ENCODE results near the gene NBAS. TPM values are rescaled to one million over a fixed set of nuclear protein-coding genes. Genes with fewer than 3 reads are reported as not detected.

NBAS gene
- total RNA-seq, 1 donor from 2014 or later, result 126 TPM

GRCh38 chr2:15385184-15385583, 175.9 kb downstream of the NBAS start:
- Histone ChIP-seq H3K9me3 (ENCODE audit: control insufficient read depth in 3 of 3, low read length in 3 of 3) (no peaks in the 10 kb centered on the region), H3K4me3 (ENCODE audit: low read length in 3 of 3) (no peak overlapping the region), H3K27ac (ENCODE audit: low read depth, low read length) (no peak overlapping the region), H3K36me3 (ENCODE audit: control insufficient read depth in 3 of 3, insufficient read depth in 3 of 3, low read length in 3 of 3) (peaks cover 0 to 9% (median 6%) of the 10 kb centered on the region in 3 donors), H3K9ac (ENCODE audit: low read depth in 1 of 3, low read length in 3 of 3) (no peak overlapping the region), H3K4me1 (ENCODE audit: control insufficient read depth in 3 of 3, insufficient read depth in 3 of 3, low read length in 3 of 3) (no peaks in the 10 kb centered on the region), H3K27me3 (ENCODE audit: control insufficient read depth in 3 of 3, insufficient read depth in 3 of 3, low read length in 3 of 3) (no peaks in the 10 kb centered on the region)

GRCh38 chr2:15383695-15384350, 177.3 kb downstream of the NBAS start:
- Histone ChIP-seq H3K9me3 (ENCODE audit: control insufficient read depth in 3 of 3, low read length in 3 of 3) (no peaks in the 10 kb centered on the region), H3K4me1 (ENCODE audit: control insufficient read depth in 3 of 3, insufficient read depth in 3 of 3, low read length in 3 of 3) (no peaks in the 10 kb centered on the region), H3K4me3 (ENCODE audit: low read length in 3 of 3) (no peak overlapping the region), H3K27ac (ENCODE audit: low read depth, low read length) (no peak overlapping the region), H3K9ac (ENCODE audit: low read depth in 1 of 3, low read length in 3 of 3) (no peak overlapping the region), H3K27me3 (ENCODE audit: control insufficient read depth in 3 of 3, insufficient read depth in 3 of 3, low read length in 3 of 3) (no peaks in the 10 kb centered on the region), H3K36me3 (ENCODE audit: control insufficient read depth in 3 of 3, insufficient read depth in 3 of 3, low read length in 3 of 3) (peaks cover 4 to 10% (median 6%) of the 10 kb centered on the region in 3 donors)

- H3K27me3 ChIP-seq (ENCODE audit: control insufficient read depth in 3 of 3, insufficient read depth in 3 of 3, low read length in 3 of 3), result no peaks in the 10 kb centered on the region
- H3K9ac ChIP-seq (ENCODE audit: low read depth in 1 of 3, low read length in 3 of 3), result no peak overlapping the region
- no peaks in the 10 kb centered on the region for H3K4me1 ChIP-seq (ENCODE audit: control insufficient read depth in 3 of 3, insufficient read depth in 3 of 3, low read length in 3 of 3)
- H3K9me3 ChIP-seq (ENCODE audit: control insufficient read depth in 3 of 3, low read length in 3 of 3), result no peaks in the 10 kb centered on the region
- H3K4me3 ChIP-seq (ENCODE audit: low read length in 3 of 3), result no peak overlapping the region
- H3K36me3 ChIP-seq (ENCODE audit: control insufficient read depth in 3 of 3, insufficient read depth in 3 of 3, low read length in 3 of 3), result peaks cover 4 to 17% (median 17%) of the 10 kb centered on the region in 3 donors
- H3K27ac ChIP-seq (ENCODE audit: low read depth, low read length), result no peak overlapping the region
Measured at GRCh38 chr2:15378148-15378908, 182.8 kb downstream of the NBAS start.

- Histone ChIP-seq H3K4me1 (ENCODE audit: control insufficient read depth in 3 of 3, insufficient read depth in 3 of 3, low read length in 3 of 3) (no peaks in the 10 kb centered on the region), H3K9me3 (ENCODE audit: control insufficient read depth in 3 of 3, low read length in 3 of 3) (no peaks in the 10 kb centered on the region), H3K27ac (ENCODE audit: low read depth, low read length) (no peak overlapping the region), H3K36me3 (ENCODE audit: control insufficient read depth in 3 of 3, insufficient read depth in 3 of 3, low read length in 3 of 3) (peaks cover 0 to 23% (median 17%) of the 10 kb centered on the region in 3 donors), H3K4me3 (ENCODE audit: low read length in 3 of 3) (no peak overlapping the region), H3K9ac (ENCODE audit: low read depth in 1 of 3, low read length in 3 of 3) (no peak overlapping the region), H3K27me3 (ENCODE audit: control insufficient read depth in 3 of 3, insufficient read depth in 3 of 3, low read length in 3 of 3) (no peaks in the 10 kb centered on the region)
Measured at GRCh38 chr2:15377202-15377601, 183.9 kb downstream of the NBAS start.

- Histone ChIP-seq H3K9me3 (ENCODE audit: control insufficient read depth in 3 of 3, low read length in 3 of 3) (no peaks in the 10 kb centered on the region), H3K36me3 (ENCODE audit: control insufficient read depth in 3 of 3, insufficient read depth in 3 of 3, low read length in 3 of 3) (peaks cover 0 to 20% (median 7%) of the 10 kb centered on the region in 3 donors), H3K4me1 (ENCODE audit: control insufficient read depth in 3 of 3, insufficient read depth in 3 of 3, low read length in 3 of 3) (no peaks in the 10 kb centered on the region), H3K27me3 (ENCODE audit: control insufficient read depth in 3 of 3, insufficient read depth in 3 of 3, low read length in 3 of 3) (no peaks in the 10 kb centered on the region), H3K27ac (ENCODE audit: low read depth, low read length) (no peak overlapping the region), H3K4me3 (ENCODE audit: low read length in 3 of 3) (no peak overlapping the region), H3K9ac (ENCODE audit: low read depth in 1 of 3, low read length in 3 of 3) (no peak overlapping the region)
Measured at GRCh38 chr2:15372019-15372418, 189.1 kb downstream of the NBAS start.

GRCh38 chr2:15369129-15369528, 192.0 kb downstream of the NBAS start:
- Histone ChIP-seq H3K9me3 (ENCODE audit: control insufficient read depth in 3 of 3, low read length in 3 of 3) (no peaks in the 10 kb centered on the region), H3K27ac (ENCODE audit: low read depth, low read length) (no peak overlapping the region), H3K36me3 (ENCODE audit: control insufficient read depth in 3 of 3, insufficient read depth in 3 of 3, low read length in 3 of 3) (peaks cover 0 to 15% (median 3%) of the 10 kb centered on the region in 3 donors), H3K4me3 (ENCODE audit: low read length in 3 of 3) (no peak overlapping the region), H3K27me3 (ENCODE audit: control insufficient read depth in 3 of 3, insufficient read depth in 3 of 3, low read length in 3 of 3) (no peaks in the 10 kb centered on the region), H3K4me1 (ENCODE audit: control insufficient read depth in 3 of 3, insufficient read depth in 3 of 3, low read length in 3 of 3) (peaks cover 0 to 3% (median 2%) of the 10 kb centered on the region in 3 donors), H3K9ac (ENCODE audit: low read depth in 1 of 3, low read length in 3 of 3) (no peak overlapping the region)

- Histone ChIP-seq H3K9ac (ENCODE audit: low read depth in 1 of 3, low read length in 3 of 3) (no peak overlapping the region), H3K4me1 (ENCODE audit: control insufficient read depth in 3 of 3, insufficient read depth in 3 of 3, low read length in 3 of 3) (peaks cover 0 to 3% (median 2%) of the 10 kb centered on the region in 3 donors), H3K27ac (ENCODE audit: low read depth, low read length) (no peak overlapping the region), H3K9me3 (ENCODE audit: control insufficient read depth in 3 of 3, low read length in 3 of 3) (no peaks in the 10 kb centered on the region), H3K36me3 (ENCODE audit: control insufficient read depth in 3 of 3, insufficient read depth in 3 of 3, low read length in 3 of 3) (peaks cover 0 to 9% (median 0%) of the 10 kb centered on the region in 3 donors), H3K4me3 (ENCODE audit: low read length in 3 of 3) (no peak overlapping the region), H3K27me3 (ENCODE audit: control insufficient read depth in 3 of 3, insufficient read depth in 3 of 3, low read length in 3 of 3) (no peaks in the 10 kb centered on the region)
Measured at GRCh38 chr2:15367715-15368114, 193.4 kb downstream of the NBAS start.

- Histone ChIP-seq H3K4me3 (ENCODE audit: low read length in 3 of 3) (no peak overlapping the region), H3K9me3 (ENCODE audit: control insufficient read depth in 3 of 3, low read length in 3 of 3) (no peaks in the 10 kb centered on the region), H3K27ac (ENCODE audit: low read depth, low read length) (no peak overlapping the region), H3K27me3 (ENCODE audit: control insufficient read depth in 3 of 3, insufficient read depth in 3 of 3, low read length in 3 of 3) (no peaks in the 10 kb centered on the region), H3K9ac (ENCODE audit: low read depth in 1 of 3, low read length in 3 of 3) (no peak overlapping the region), H3K4me1 (ENCODE audit: control insufficient read depth in 3 of 3, insufficient read depth in 3 of 3, low read length in 3 of 3) (peaks cover 0 to 3% (median 2%) of the 10 kb centered on the region in 3 donors), H3K36me3 (ENCODE audit: control insufficient read depth in 3 of 3, insufficient read depth in 3 of 3, low read length in 3 of 3) (peaks cover 0 to 9% (median 0%) of the 10 kb centered on the region in 3 donors)
Measured at GRCh38 chr2:15367205-15367604, 193.9 kb downstream of the NBAS start.

- H3K9ac ChIP-seq (ENCODE audit: low read depth in 1 of 3, low read length in 3 of 3), result no peak overlapping the region
- H3K9me3 ChIP-seq (ENCODE audit: control insufficient read depth in 3 of 3, low read length in 3 of 3), result no peaks in the 10 kb centered on the region
- H3K27ac ChIP-seq (ENCODE audit: low read depth, low read length), result no peak overlapping the region
- H3K4me1 ChIP-seq (ENCODE audit: control insufficient read depth in 3 of 3, insufficient read depth in 3 of 3, low read length in 3 of 3), result peaks cover 0 to 3% (median 2%) of the 10 kb centered on the region in 3 donors
- H3K4me3 ChIP-seq (ENCODE audit: low read length in 3 of 3), result no peak overlapping the region
- no peaks in the 10 kb centered on the region for H3K27me3 ChIP-seq (ENCODE audit: control insufficient read depth in 3 of 3, insufficient read depth in 3 of 3, low read length in 3 of 3)
- H3K36me3 ChIP-seq (ENCODE audit: control insufficient read depth in 3 of 3, insufficient read depth in 3 of 3, low read length in 3 of 3), result peaks cover 0 to 9% (median 0%) of the 10 kb centered on the region in 3 donors
Measured at GRCh38 chr2:15365411-15365810, 195.7 kb downstream of the NBAS start.

- H3K36me3 ChIP-seq (ENCODE audit: control insufficient read depth in 3 of 3, insufficient read depth in 3 of 3, low read length in 3 of 3), result peaks cover 0 to 9% (median 0%) of the 10 kb centered on the region in 3 donors
- no peak overlapping the region for H3K4me3 ChIP-seq (ENCODE audit: low read length in 3 of 3)
- H3K4me1 ChIP-seq (ENCODE audit: control insufficient read depth in 3 of 3, insufficient read depth in 3 of 3, low read length in 3 of 3), result peaks cover 0 to 3% (median 2%) of the 10 kb centered on the region in 3 donors
- no peaks in the 10 kb centered on the region for H3K27me3 ChIP-seq (ENCODE audit: control insufficient read depth in 3 of 3, insufficient read depth in 3 of 3, low read length in 3 of 3)
- H3K9ac ChIP-seq (ENCODE audit: low read depth in 1 of 3, low read length in 3 of 3), result no peak overlapping the region
- H3K9me3 ChIP-seq (ENCODE audit: control insufficient read depth in 3 of 3, low read length in 3 of 3), result no peaks in the 10 kb centered on the region
- H3K27ac ChIP-seq (ENCODE audit: low read depth, low read length), result no peak overlapping the region
Measured at GRCh38 chr2:15364561-15364960, 196.6 kb downstream of the NBAS start.

Measured in skeletal muscle tissue (tissue), 4 donors.